ENCODE data around the gene SIAH1.

SIAH1 gene

DNA sequence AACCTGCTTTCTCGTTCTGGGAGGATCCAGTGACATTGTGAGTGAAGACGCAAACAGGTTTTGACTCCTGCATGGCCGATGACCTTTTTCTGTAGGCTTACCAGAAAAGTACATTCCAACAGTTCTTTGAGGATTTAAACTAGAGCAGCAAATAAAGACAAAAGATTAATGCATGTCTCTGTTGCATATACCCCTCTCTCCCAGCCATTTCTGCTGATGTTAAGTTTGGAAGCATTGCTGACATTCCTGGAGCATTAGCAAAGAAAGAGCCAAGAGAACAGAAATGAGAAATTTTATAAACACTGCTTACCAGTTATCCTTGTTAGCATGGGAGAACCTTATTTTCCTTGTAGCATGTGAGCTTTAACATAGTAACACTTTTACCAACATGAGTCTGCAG lies 49.3 kb downstream of the SIAH1 start:
- no peaks in the 10 kb centered on the region for H3K9me3 ChIP-seq (ENCODE audit: control insufficient read depth in 2 of 2, low read length in 2 of 2)
- no peak overlapping the region for H3K9ac ChIP-seq (ENCODE audit: low read depth in 1 of 2, low read length in 2 of 2)
- H3K27me3 ChIP-seq (ENCODE audit: control insufficient read depth in 2 of 2, insufficient read depth in 2 of 2, low read length in 2 of 2) = no peaks in the 10 kb centered on the region
- no peaks in the 10 kb centered on the region for H3K4me1 ChIP-seq (ENCODE audit: control insufficient read depth in 2 of 2, insufficient read depth in 2 of 2, low read length in 2 of 2)
- H3K36me3 ChIP-seq (ENCODE audit: control insufficient read depth in 2 of 2, insufficient read depth in 2 of 2, low read length in 2 of 2) = peaks cover 19 to 22% of the 10 kb centered on the region in 2 donors
- H3K4me3 ChIP-seq (ENCODE audit: low read length in 2 of 2) = no peak overlapping the region
- H3K27ac ChIP-seq (ENCODE audit: low read depth in 2 of 2, low read length in 2 of 2) = no peak overlapping the region

DNA sequence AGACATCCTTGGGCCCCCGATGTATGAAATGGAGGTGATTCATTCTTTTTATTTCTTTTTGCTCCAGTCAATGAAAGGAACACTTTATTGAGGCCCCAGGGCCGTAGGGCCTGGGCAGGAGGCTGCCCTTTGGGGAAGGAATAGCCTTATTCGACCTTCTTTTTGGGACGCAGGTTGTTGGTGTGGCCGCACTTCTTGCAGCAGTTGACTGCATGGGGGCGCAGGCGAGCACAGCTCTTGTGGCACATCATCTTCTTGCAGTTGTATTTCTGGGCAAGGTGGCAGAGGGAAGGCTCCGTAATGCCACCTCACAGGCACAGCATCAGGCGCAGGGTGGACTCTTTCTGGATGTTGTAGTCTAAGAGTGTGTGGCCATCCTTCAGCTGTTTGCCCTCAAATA lies 50.9 kb downstream of the SIAH1 start:
- no peaks in the 10 kb centered on the region for H3K27me3 ChIP-seq (ENCODE audit: control insufficient read depth in 2 of 2, insufficient read depth in 2 of 2, low read length in 2 of 2)
- H3K4me3 ChIP-seq (ENCODE audit: low read length in 2 of 2) = no peak overlapping the region
- peaks cover 21 to 22% of the 10 kb centered on the region in 2 donors for H3K36me3 ChIP-seq (ENCODE audit: control insufficient read depth in 2 of 2, insufficient read depth in 2 of 2, low read length in 2 of 2)
- H3K9ac ChIP-seq (ENCODE audit: low read depth in 1 of 2, low read length in 2 of 2) = no peak overlapping the region
- no peak overlapping the region for H3K27ac ChIP-seq (ENCODE audit: low read depth in 2 of 2, low read length in 2 of 2)
- no peaks in the 10 kb centered on the region for H3K4me1 ChIP-seq (ENCODE audit: control insufficient read depth in 2 of 2, insufficient read depth in 2 of 2, low read length in 2 of 2)
- H3K9me3 ChIP-seq (ENCODE audit: control insufficient read depth in 2 of 2, low read length in 2 of 2) = no peaks in the 10 kb centered on the region

DNA sequence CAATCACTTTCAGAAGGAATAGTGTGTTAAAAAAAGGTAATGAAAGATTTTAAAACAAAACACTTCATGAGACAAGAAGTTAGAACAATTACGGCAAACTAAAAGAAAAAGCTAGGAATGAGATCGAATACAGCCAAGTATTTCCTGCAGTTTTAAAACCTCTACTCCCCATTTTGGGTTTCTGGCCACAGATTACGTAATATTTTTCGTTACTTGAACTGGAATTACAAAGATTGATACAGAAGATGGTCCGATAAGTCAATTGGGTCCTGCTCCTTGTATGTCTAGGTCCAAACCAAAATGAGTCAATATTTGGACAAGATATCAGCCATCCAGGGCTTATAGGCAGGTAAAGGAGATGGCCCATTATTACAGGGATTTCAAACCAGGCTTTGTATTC lies 52.2 kb downstream of the SIAH1 start:
- Histone ChIP-seq H3K4me3 (ENCODE audit: low read length in 2 of 2) (no peak overlapping the region), H3K27me3 (ENCODE audit: control insufficient read depth in 2 of 2, insufficient read depth in 2 of 2, low read length in 2 of 2) (no peaks in the 10 kb centered on the region), H3K9me3 (ENCODE audit: control insufficient read depth in 2 of 2, low read length in 2 of 2) (no peaks in the 10 kb centered on the region), H3K4me1 (ENCODE audit: control insufficient read depth in 2 of 2, insufficient read depth in 2 of 2, low read length in 2 of 2) (no peaks in the 10 kb centered on the region), H3K36me3 (ENCODE audit: control insufficient read depth in 2 of 2, insufficient read depth in 2 of 2, low read length in 2 of 2) (peaks cover 21 to 22% of the 10 kb centered on the region in 2 donors), H3K27ac (ENCODE audit: low read depth in 2 of 2, low read length in 2 of 2) (no peak overlapping the region), H3K9ac (ENCODE audit: low read depth in 1 of 2, low read length in 2 of 2) (no peak overlapping the region)

DNA sequence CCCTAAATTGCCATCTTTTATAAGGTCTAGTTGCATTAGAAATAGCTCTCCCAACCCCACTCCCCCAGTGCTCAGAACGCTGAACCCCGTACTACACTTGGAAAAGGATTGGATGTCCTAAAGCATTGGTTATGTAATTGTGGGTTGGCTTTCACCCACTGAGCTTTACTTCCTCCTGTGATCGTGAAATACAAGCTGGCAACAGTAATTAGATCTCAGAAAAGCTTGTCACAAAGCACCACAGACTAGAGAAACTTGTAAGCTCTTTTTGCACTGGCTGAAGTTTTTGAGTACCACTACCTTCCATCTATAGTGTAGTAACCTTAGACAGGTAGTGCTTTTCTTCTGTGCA lies 54.4 kb downstream of the SIAH1 start:
- Histone ChIP-seq H3K36me3 (ENCODE audit: control insufficient read depth in 2 of 2, insufficient read depth in 2 of 2, low read length in 2 of 2) (peaks cover 14 to 21% of the 10 kb centered on the region in 2 donors), H3K27me3 (ENCODE audit: control insufficient read depth in 2 of 2, insufficient read depth in 2 of 2, low read length in 2 of 2) (no peaks in the 10 kb centered on the region), H3K9ac (ENCODE audit: low read depth in 1 of 2, low read length in 2 of 2) (no peak overlapping the region), H3K27ac (ENCODE audit: low read depth in 2 of 2, low read length in 2 of 2) (no peak overlapping the region), H3K4me1 (ENCODE audit: control insufficient read depth in 2 of 2, insufficient read depth in 2 of 2, low read length in 2 of 2) (no peaks in the 10 kb centered on the region), H3K4me3 (ENCODE audit: low read length in 2 of 2) (no peak overlapping the region), H3K9me3 (ENCODE audit: control insufficient read depth in 2 of 2, low read length in 2 of 2) (no peaks in the 10 kb centered on the region)

DNA sequence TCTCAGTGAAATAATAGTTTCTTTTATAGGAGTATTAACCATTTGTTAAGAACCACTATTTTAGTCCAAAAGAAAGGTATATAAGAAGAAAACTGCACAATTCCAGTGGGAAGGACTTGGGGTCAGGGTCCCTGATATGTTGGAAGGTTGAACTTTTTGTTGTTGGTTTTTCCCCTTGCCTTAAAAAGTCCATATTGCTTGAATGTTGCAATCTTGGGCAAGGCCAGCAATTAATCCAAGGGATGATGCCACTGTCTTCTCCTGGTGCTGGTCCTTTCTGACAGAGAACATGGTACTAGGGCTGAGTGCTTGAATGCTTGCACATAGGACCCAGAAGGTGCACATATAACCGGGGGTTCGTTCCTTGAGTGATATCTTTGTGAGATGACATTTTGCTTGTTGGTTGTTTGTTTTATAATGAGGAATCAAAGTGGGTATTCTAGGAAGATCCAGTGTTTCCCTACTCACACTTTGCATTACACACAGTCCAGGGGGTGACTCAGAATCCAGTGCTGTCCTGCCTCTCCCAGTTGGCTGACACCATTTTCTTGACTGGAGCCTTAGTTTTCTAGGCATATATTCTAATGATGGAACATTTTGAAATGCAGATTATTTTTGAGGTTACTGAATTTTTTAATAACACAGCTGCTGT lies 54.9 kb downstream of the SIAH1 start:
- peaks cover 13 to 19% of the 10 kb centered on the region in 2 donors for H3K36me3 ChIP-seq (ENCODE audit: control insufficient read depth in 2 of 2, insufficient read depth in 2 of 2, low read length in 2 of 2)

DNA sequence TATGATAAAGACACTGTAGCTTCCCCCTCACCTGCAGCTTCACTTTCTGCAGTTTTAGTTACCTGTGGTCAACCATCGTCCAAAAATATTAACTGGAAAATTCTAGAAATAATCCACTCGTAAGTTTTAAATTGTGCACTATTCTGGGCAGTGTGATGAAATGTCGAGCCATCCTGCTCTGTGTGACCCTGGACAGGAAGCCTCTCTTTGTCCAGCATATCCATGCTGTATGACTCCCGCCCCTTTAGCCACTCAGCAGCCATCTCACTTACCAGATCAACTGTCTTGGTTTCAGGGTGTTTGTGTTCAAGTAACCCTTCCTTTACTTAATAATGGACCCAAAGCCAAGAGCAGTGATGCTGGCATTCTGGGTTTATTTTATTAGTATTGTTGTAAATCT lies 56.1 kb downstream of the SIAH1 start:
- no peak overlapping the region for H3K4me3 ChIP-seq (ENCODE audit: low read length in 2 of 2)
- no peaks in the 10 kb centered on the region for H3K9me3 ChIP-seq (ENCODE audit: control insufficient read depth in 2 of 2, low read length in 2 of 2)
- H3K27me3 ChIP-seq (ENCODE audit: control insufficient read depth in 2 of 2, insufficient read depth in 2 of 2, low read length in 2 of 2) = no peaks in the 10 kb centered on the region
- H3K27ac ChIP-seq (ENCODE audit: low read depth in 2 of 2, low read length in 2 of 2) = no peak overlapping the region
- no peaks in the 10 kb centered on the region for H3K4me1 ChIP-seq (ENCODE audit: control insufficient read depth in 2 of 2, insufficient read depth in 2 of 2, low read length in 2 of 2)
- H3K9ac ChIP-seq (ENCODE audit: low read depth in 1 of 2, low read length in 2 of 2) = no peak overlapping the region
- H3K36me3 ChIP-seq (ENCODE audit: control insufficient read depth in 2 of 2, insufficient read depth in 2 of 2, low read length in 2 of 2) = peaks cover 2 to 7% of the 10 kb centered on the region in 2 donors

More for the DNA sequence above, 54.9 kb downstream of the SIAH1 start:
- Histone ChIP-seq H3K9me3 (ENCODE audit: control insufficient read depth in 2 of 2, low read length in 2 of 2) (no peaks in the 10 kb centered on the region), H3K27me3 (ENCODE audit: control insufficient read depth in 2 of 2, insufficient read depth in 2 of 2, low read length in 2 of 2) (no peaks in the 10 kb centered on the region), H3K4me3 (ENCODE audit: low read length in 2 of 2) (no peak overlapping the region), H3K27ac (ENCODE audit: low read depth in 2 of 2, low read length in 2 of 2) (no peak overlapping the region), H3K9ac (ENCODE audit: low read depth in 1 of 2, low read length in 2 of 2) (no peak overlapping the region), H3K4me1 (ENCODE audit: control insufficient read depth in 2 of 2, insufficient read depth in 2 of 2, low read length in 2 of 2) (no peaks in the 10 kb centered on the region)

DNA sequence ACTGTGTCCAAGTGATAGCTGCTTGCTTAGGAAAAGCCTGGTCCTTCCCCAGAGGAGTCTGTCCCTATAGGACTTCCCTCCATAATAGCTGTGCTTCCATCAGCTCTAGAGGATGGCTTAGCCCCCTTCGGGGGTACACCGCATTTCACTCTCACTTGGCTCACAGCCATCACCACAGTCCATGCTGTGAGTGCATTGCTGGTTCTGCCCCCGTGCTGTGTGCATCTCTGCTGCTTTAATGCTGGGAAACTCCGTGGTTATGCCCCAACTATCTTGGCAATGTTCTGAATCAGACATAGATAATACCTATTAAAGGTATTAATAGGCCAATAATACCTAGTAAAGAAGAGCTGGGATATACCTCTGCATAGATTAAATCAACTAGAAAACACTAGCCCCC lies 58.3 kb downstream of the SIAH1 start:
- no peaks in the 10 kb centered on the region for H3K9me3 ChIP-seq (ENCODE audit: control insufficient read depth in 2 of 2, low read length in 2 of 2)
- no peak overlapping the region for H3K4me3 ChIP-seq (ENCODE audit: low read length in 2 of 2)
- peaks cover 0 to 2% of the 10 kb centered on the region in 2 donors for H3K36me3 ChIP-seq (ENCODE audit: control insufficient read depth in 2 of 2, insufficient read depth in 2 of 2, low read length in 2 of 2)
- H3K9ac ChIP-seq (ENCODE audit: low read depth in 1 of 2, low read length in 2 of 2) = no peak overlapping the region
- H3K27ac ChIP-seq (ENCODE audit: low read depth in 2 of 2, low read length in 2 of 2) = no peak overlapping the region
- no peaks in the 10 kb centered on the region for H3K4me1 ChIP-seq (ENCODE audit: control insufficient read depth in 2 of 2, insufficient read depth in 2 of 2, low read length in 2 of 2)
- H3K27me3 ChIP-seq (ENCODE audit: control insufficient read depth in 2 of 2, insufficient read depth in 2 of 2, low read length in 2 of 2) = no peaks in the 10 kb centered on the region

DNA sequence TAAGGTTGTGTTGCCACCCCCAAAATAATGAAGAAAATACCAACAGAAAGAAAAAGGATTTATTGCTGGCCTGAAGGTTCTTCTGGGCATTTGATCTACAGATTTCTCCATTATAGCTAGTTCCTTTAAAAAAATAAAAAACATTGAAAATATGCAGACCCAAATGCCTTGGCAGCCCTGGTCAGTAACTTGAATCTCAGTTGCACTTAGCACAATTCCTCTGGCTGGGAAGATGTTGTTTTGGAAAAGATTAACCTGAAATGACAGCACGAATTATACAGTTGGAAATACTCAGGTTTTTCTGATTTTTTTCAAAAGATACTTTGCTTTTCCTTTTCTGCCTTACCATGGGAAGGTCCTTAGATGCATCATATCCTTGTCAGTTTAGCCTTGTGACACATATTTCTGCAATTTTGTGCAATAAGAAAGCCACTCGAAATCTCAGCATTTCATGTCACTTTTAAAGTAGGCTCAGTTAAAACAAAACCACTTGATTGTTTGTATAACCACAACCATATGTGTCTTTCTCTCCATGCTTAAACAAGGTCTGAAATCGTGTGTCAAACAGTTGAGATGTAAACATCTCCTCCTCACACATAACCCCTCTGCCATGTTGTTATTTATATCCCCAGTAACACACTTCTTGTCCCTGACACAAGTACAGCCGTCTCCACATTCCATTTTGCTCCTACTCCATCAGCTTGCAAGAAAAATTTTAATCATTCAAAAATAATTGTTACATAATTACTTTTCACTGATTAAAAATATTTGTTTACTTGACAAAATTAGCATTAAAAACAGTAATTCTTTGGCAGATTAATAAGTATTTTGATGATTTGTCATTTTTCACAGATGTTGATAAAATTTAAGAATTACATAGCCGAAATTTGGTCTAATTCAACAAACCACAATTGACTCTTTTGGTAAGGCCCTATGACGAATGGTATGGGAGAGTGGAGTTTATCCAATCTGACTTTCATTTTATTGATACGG lies 61.1 kb downstream of the SIAH1 start:
- H3K9me3 ChIP-seq (ENCODE audit: control insufficient read depth in 2 of 2, low read length in 2 of 2) = no peaks in the 10 kb centered on the region
- H3K36me3 ChIP-seq (ENCODE audit: control insufficient read depth in 2 of 2, insufficient read depth in 2 of 2, low read length in 2 of 2) = peaks cover 0 to 3% of the 10 kb centered on the region in 2 donors
- no peaks in the 10 kb centered on the region for H3K27me3 ChIP-seq (ENCODE audit: control insufficient read depth in 2 of 2, insufficient read depth in 2 of 2, low read length in 2 of 2)
- no peak overlapping the region for H3K9ac ChIP-seq (ENCODE audit: low read depth in 1 of 2, low read length in 2 of 2)
- no peaks in the 10 kb centered on the region for H3K4me1 ChIP-seq (ENCODE audit: control insufficient read depth in 2 of 2, insufficient read depth in 2 of 2, low read length in 2 of 2)
- H3K27ac ChIP-seq (ENCODE audit: low read depth in 2 of 2, low read length in 2 of 2) = no peak overlapping the region
- no peak overlapping the region for H3K4me3 ChIP-seq (ENCODE audit: low read length in 2 of 2)

DNA sequence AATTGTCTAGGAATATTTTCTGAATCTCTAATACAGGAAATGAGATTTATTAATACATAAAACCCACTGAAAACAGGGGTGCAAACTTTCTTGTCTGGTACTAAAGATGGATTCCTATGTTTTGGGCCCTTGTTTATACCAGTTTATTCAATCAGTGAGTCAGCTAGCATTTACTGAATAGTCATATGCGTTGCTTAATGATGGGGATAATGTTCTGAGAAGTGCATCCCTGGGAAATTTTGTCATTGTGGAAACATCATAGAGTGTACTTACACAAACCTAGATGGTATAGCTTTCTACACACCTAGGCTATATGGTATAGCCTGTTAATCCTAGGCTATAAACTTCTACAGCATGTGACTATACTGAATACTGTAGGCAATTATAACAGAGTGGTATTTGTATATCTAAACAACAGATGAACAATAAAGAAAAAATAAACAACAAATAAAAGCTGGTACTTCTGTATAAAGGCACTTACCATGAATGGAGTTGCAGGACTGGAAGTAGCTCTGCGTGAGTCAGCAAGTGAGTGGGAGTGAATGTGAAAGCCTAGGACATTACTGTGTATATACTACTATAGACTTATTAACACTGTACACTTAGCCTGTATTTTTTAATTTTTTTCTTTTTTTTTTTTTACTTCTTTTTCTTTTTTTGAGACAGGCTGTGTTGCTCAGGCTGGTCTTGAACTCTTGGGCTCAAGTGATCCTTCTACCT lies 63.7 kb downstream of the SIAH1 start:
- Histone ChIP-seq H3K9ac (ENCODE audit: low read depth in 1 of 2, low read length in 2 of 2) (no peak overlapping the region), H3K27ac (ENCODE audit: low read depth in 2 of 2, low read length in 2 of 2) (no peak overlapping the region), H3K9me3 (ENCODE audit: control insufficient read depth in 2 of 2, low read length in 2 of 2) (no peaks in the 10 kb centered on the region), H3K36me3 (ENCODE audit: control insufficient read depth in 2 of 2, insufficient read depth in 2 of 2, low read length in 2 of 2) (peaks cover 2 to 3% of the 10 kb centered on the region in 2 donors), H3K4me3 (ENCODE audit: low read length in 2 of 2) (no peak overlapping the region), H3K4me1 (ENCODE audit: control insufficient read depth in 2 of 2, insufficient read depth in 2 of 2, low read length in 2 of 2) (no peaks in the 10 kb centered on the region), H3K27me3 (ENCODE audit: control insufficient read depth in 2 of 2, insufficient read depth in 2 of 2, low read length in 2 of 2) (no peaks in the 10 kb centered on the region)

DNA sequence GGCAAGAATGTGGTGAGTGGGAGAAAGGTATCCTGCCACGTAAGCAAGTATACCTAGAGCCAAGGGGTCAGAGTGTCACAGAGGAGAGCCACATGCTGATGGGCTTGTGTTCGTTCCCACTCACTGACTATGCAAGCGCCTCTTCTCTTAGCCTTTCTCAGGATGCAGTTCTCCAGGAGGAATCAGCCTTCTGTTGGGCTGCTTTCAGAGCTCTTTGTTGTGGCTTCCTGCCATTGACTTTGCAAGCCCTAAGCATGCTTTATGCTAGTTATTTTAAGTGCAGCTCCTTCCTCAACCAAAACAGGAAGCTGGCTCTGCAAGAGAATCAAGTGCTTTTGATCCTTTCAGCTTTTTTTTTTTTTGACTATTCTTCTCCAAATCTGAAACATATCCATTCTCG lies 66.6 kb downstream of the SIAH1 start:
- Histone ChIP-seq H3K4me1 (ENCODE audit: control insufficient read depth in 2 of 2, insufficient read depth in 2 of 2, low read length in 2 of 2) (no peaks in the 10 kb centered on the region), H3K9ac (ENCODE audit: low read depth in 1 of 2, low read length in 2 of 2) (no peak overlapping the region), H3K4me3 (ENCODE audit: low read length in 2 of 2) (no peak overlapping the region), H3K27me3 (ENCODE audit: control insufficient read depth in 2 of 2, insufficient read depth in 2 of 2, low read length in 2 of 2) (no peaks in the 10 kb centered on the region), H3K36me3 (ENCODE audit: control insufficient read depth in 2 of 2, insufficient read depth in 2 of 2, low read length in 2 of 2) (peaks cover 2 to 3% of the 10 kb centered on the region in 2 donors), H3K9me3 (ENCODE audit: control insufficient read depth in 2 of 2, low read length in 2 of 2) (no peaks in the 10 kb centered on the region), H3K27ac (ENCODE audit: low read depth in 2 of 2, low read length in 2 of 2) (no peak overlapping the region)

Measured in mucosa of rectum (tissue), 2 donors.